Measurements from ENCODE around the gene SHOC2. TPM values are rescaled to one million over a fixed set of nuclear protein-coding genes. Genes with fewer than 3 reads are reported as not detected.

Gene SHOC2
- total and polyA plus RNA-seq, 2 of the 4 experiments (the other 2 are of a cell fraction) = 13.4 to 47.5 TPM

GRCh38 chr10:110881247-110881646, 38.2 kb upstream of the SHOC2 start:
- ChIA-PET CTCF (no interaction called here), POLR2A (ENCODE audit: unreplicated experiment) (no interaction called here)
- no peak for DNase-seq
- Histone ChIP-seq H3K56ac (ENCODE audit: extremely low read depth, insufficient read depth, low read length) (no peak overlapping the region), H2BK20ac (ENCODE audit: low read depth, low read length) (no peak overlapping the region), H3K4ac (ENCODE audit: low read depth, low read length) (no peak overlapping the region), H2AFZ (replicated peaks; ENCODE audit: low read length, poor library complexity) (no peak overlapping the region), H4K8ac (ENCODE audit: low read depth in 2 of 2, low read length in 2 of 2) (no peak overlapping the region), H3K36me3 (ENCODE audit: control insufficient read depth, insufficient read depth, low read length) (peaks cover 9% of the 10 kb centered on the region), H3K79me1 (ENCODE audit: low read depth in 1 of 2, low read length in 2 of 2) (peaks cover 0 to 3% of the 10 kb centered on the region in 2 experiments; a peak in 2 of 4 replicates), H2BK5ac (ENCODE audit: low read depth, low read length, poor library complexity, severe bottlenecking) (no peak overlapping the region), H3K14ac (replicated peaks; ENCODE audit: low read depth, low read length) (no peak overlapping the region), H4K91ac (ENCODE audit: insufficient read depth, low read depth, low read length) (no peak overlapping the region), H4K20me1 (ENCODE audit: insufficient read depth, low read length) (no peaks in the 10 kb centered on the region; the same call in 1 of the 2 replicates), H3K27me3 (ENCODE audit: control insufficient read depth, insufficient read depth, low read length) (no peaks in the 10 kb centered on the region), H3K4me3 (ENCODE audit: insufficient read depth, low read depth, low read length) (no peak overlapping the region), H3K18ac (ENCODE audit: low read depth, low read length) (no peak overlapping the region), H3K9me1 (ENCODE audit: insufficient read depth, low read length) (no peaks in the 10 kb centered on the region; the same call in 1 of the 2 replicates), H3K27ac (ENCODE audit: insufficient read depth, low read length) (no peak overlapping the region), H2AK5ac (ENCODE audit: low read depth, low read length) (no peak overlapping the region), H2AK9ac (replicated peaks; ENCODE audit: low read depth, low read length, poor library complexity) (no peak overlapping the region), H3K9ac (ENCODE audit: low read depth, low read length) (no peak overlapping the region), H2BK15ac (ENCODE audit: low read depth, low read length) (no peak overlapping the region), H2BK120ac (ENCODE audit: low read depth, low read length) (no peak overlapping the region), H3K23ac (ENCODE audit: low read depth, low read length) (no peak overlapping the region), H3K4me2 (ENCODE audit: low read depth, low read length) (no peak overlapping the region), H3K9me3 (ENCODE audit: control insufficient read depth, insufficient read depth, low read length) (no peaks in the 10 kb centered on the region), H4K5ac (ENCODE audit: low read depth, low read length) (no peak overlapping the region), H3K4me1 (ENCODE audit: control insufficient read depth, insufficient read depth, low read length) (peaks cover 2% of the 10 kb centered on the region; the same call in 1 of the 2 replicates)
- dilution Hi-C loops (cut with HindIII; ENCODE audit: low sequenced_read_pairs, unreplicated experiment) = no loop called here
- in situ Hi-C loops (cut with MboI; ENCODE audit: low sequenced_read_pairs) = loop anchor here (10.0 kb wide), 1 partner anchor 576 kb away; the partner anchor contains the start of gene SMNDC1
- BruUV-seq (replicated peaks) = no TSS peak
- intact Hi-C loops (cut with micrococcal nuclease) = no loop called here
- TF ChIP-seq, protein P1, sequence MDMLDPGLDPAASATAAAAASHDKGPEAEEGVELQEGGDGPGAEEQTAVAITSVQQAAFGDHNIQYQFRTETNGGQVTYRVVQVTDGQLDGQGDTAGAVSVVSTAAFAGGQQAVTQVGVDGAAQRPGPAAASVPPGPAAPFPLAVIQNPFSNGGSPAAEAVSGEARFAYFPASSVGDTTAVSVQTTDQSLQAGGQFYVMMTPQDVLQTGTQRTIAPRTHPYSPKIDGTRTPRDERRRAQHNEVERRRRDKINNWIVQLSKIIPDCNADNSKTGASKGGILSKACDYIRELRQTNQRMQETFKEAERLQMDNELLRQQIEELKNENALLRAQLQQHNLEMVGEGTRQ (IDR thresholded peaks at IDR 0.05; ENCODE audit: low read depth, low read length) = no peak
- TF ChIP-seq BHLHE40 (IDR thresholded peaks at IDR 0.05; ENCODE audit: low read depth, low read length) = no peak
- no peak for TF ChIP-seq RCOR1 (IDR thresholded peaks at IDR 0.05; ENCODE audit: insufficient replicate concordance, low read length)
- TF ChIP-seq SMC3 (IDR thresholded peaks at IDR 0.05; ENCODE audit: low read depth, low read length) = no peak
- TF ChIP-seq, protein P2, sequence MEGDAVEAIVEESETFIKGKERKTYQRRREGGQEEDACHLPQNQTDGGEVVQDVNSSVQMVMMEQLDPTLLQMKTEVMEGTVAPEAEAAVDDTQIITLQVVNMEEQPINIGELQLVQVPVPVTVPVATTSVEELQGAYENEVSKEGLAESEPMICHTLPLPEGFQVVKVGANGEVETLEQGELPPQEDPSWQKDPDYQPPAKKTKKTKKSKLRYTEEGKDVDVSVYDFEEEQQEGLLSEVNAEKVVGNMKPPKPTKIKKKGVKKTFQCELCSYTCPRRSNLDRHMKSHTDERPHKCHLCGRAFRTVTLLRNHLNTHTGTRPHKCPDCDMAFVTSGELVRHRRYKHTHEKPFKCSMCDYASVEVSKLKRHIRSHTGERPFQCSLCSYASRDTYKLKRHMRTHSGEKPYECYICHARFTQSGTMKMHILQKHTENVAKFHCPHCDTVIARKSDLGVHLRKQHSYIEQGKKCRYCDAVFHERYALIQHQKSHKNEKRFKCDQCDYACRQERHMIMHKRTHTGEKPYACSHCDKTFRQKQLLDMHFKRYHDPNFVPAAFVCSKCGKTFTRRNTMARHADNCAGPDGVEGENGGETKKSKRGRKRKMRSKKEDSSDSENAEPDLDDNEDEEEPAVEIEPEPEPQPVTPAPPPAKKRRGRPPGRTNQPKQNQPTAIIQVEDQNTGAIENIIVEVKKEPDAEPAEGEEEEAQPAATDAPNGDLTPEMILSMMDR (conservative IDR thresholded peaks at IDR 0.05; ENCODE audit: low read depth, low read length) = no peak
- TF ChIP-seq POLR2A (IDR thresholded peaks at IDR 0.05; ENCODE audit: low read depth, low read length) = no peak
- no peak for TF ChIP-seq RFX5 (IDR thresholded peaks at IDR 0.05; ENCODE audit: low read depth, low read length)
- no peak for TF ChIP-seq CHD1 (IDR thresholded peaks at IDR 0.05; ENCODE audit: low read depth, low read length)
- no peak for TF ChIP-seq MAZ (IDR thresholded peaks at IDR 0.05; ENCODE audit: borderline replicate concordance, low read depth, low read length)
- TF ChIP-seq NFE2L2 (IDR thresholded peaks at IDR 0.05; ENCODE audit: low read depth, low read length) = no peak
- no peak for TF ChIP-seq FOS (IDR thresholded peaks at IDR 0.05; ENCODE audit: low read depth, low read length)
- TF ChIP-seq MAFK (IDR thresholded peaks at IDR 0.05; ENCODE audit: low read depth, low read length) = no peak
- no peak for TF ChIP-seq CEBPB (IDR thresholded peaks at IDR 0.05; ENCODE audit: low read depth, low read length)
- TF ChIP-seq RAD21 (IDR thresholded peaks at IDR 0.05; ENCODE audit: low read length) = no peak
- TF ChIP-seq MXI1 (IDR thresholded peaks at IDR 0.05; ENCODE audit: borderline replicate concordance, low read depth, low read length) = no peak
- TF ChIP-seq, protein P3, sequence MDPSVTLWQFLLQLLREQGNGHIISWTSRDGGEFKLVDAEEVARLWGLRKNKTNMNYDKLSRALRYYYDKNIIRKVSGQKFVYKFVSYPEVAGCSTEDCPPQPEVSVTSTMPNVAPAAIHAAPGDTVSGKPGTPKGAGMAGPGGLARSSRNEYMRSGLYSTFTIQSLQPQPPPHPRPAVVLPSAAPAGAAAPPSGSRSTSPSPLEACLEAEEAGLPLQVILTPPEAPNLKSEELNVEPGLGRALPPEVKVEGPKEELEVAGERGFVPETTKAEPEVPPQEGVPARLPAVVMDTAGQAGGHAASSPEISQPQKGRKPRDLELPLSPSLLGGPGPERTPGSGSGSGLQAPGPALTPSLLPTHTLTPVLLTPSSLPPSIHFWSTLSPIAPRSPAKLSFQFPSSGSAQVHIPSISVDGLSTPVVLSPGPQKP (IDR thresholded peaks at IDR 0.05; ENCODE audit: borderline replicate concordance, low read depth, low read length) = no peak
- 97% methylated on average over 5 of the region's 9 CpGs; no CpG with 5 or more reads in 1 of the 2 experiments for WGBS, 2 experiments (ENCODE audit: extremely low coverage in 2 of 2, insufficient read length in 1 of 2)
- ATAC-seq (ENCODE audit: low read depth) = no peak

All from IMR-90 (cell line).